ENCODE measurements around the gene MOB2. TPM values are rescaled to one million over a fixed set of nuclear protein-coding genes. Genes with fewer than 3 reads are reported as not detected.
A peak's percentile ranks its signal among the peaks of the same experiment; 100 is the strongest.

MOB2 gene
- total and polyA plus RNA-seq, 11 donors = 27.4 to 61.1 (median 44.7) TPM

GRCh38 chr11:1422981-1423380 is 63.6 kb downstream of the MOB2 start:
- DNase-seq (no peak), ATAC-seq (no peak)
- intact Hi-C loops (cut with DNase I) = no loop called here
- H3K4me3 ChIP-seq = no peak overlapping the region
- no peaks in the 10 kb centered on the region for H3K4me1 ChIP-seq
- H3K27ac ChIP-seq = no peak overlapping the region
- no peaks in the 10 kb centered on the region for H3K36me3 ChIP-seq
- peaks cover 0 to 8% (median 0%) of the 10 kb centered on the region in 9 donors for H3K27me3 ChIP-seq
- no peak for TF ChIP-seq POLR2A (IDR thresholded peaks at IDR 0.05)
- TF ChIP-seq CTCF (IDR thresholded peaks at IDR 0.05) = no peak
- H3K9me3 ChIP-seq = peaks cover 0 to 22% (median 16%) of the 10 kb centered on the region in 12 donors
- 86 to 90% (median 88%) methylated on average over 6 to 15 of the region's 15 CpGs for WGBS, 4 donors

GRCh38 chr11:1422481-1422880 is 64.1 kb downstream of the MOB2 start:
- intact Hi-C loops (cut with DNase I) = no loop called here
- no peaks in the 10 kb centered on the region for H3K36me3 ChIP-seq
- H3K9me3 ChIP-seq = peaks cover 0 to 27% (median 16%) of the 10 kb centered on the region in 12 donors
- TF ChIP-seq CTCF (IDR thresholded peaks at IDR 0.05) (no peak), POLR2A (IDR thresholded peaks at IDR 0.05) (no peak)
- no peaks in the 10 kb centered on the region for H3K4me1 ChIP-seq
- H3K27ac ChIP-seq = no peak overlapping the region
- DNase-seq = no peak
- ATAC-seq = peak in 2 of 4 donors; percentile 26 to 29
- no peak overlapping the region for H3K4me3 ChIP-seq
- H3K27me3 ChIP-seq = peaks cover 0 to 8% (median 0%) of the 10 kb centered on the region in 9 donors
- WGBS, 4 donors = 45 to 59% (median 47%) methylated on average over 2 to 9 of the region's 9 CpGs

GRCh38 chr11:1421291-1421690 is 65.3 kb downstream of the MOB2 start:
- WGBS, 4 donors = 82 to 96% (median 87%) methylated on average over 7 to 11 of the region's 11 CpGs
- intact Hi-C loops (cut with DNase I) = no loop called here

GRCh38 chr11:1419811-1420210 is 66.8 kb downstream of the MOB2 start:
- ATAC-seq (no peak), DNase-seq (no peak)
- peaks cover 0 to 5% (median 0%) of the 10 kb centered on the region in 9 donors for H3K27me3 ChIP-seq
- 90 to 97% (median 94%) methylated on average over 16 to 17 of the region's 17 CpGs for WGBS, 4 donors
- intact Hi-C loops (cut with DNase I) = no loop called here
- no peaks in the 10 kb centered on the region for H3K4me1 ChIP-seq
- no peak overlapping the region for H3K27ac ChIP-seq
- TF ChIP-seq POLR2A (IDR thresholded peaks at IDR 0.05) (no peak), CTCF (IDR thresholded peaks at IDR 0.05) (no peak)
- no peaks in the 10 kb centered on the region for H3K36me3 ChIP-seq
- peaks cover 0 to 46% (median 26%) of the 10 kb centered on the region in 12 donors for H3K9me3 ChIP-seq
- H3K4me3 ChIP-seq = no peak overlapping the region

More at GRCh38 chr11:1421291-1421690, 65.3 kb downstream of the MOB2 start:
- DNase-seq = no peak
- no peak for TF ChIP-seq CTCF (IDR thresholded peaks at IDR 0.05)
- no peak for TF ChIP-seq POLR2A (IDR thresholded peaks at IDR 0.05)
- Histone ChIP-seq H3K4me3 (no peak overlapping the region), H3K27ac (no peak overlapping the region), H3K36me3 (no peaks in the 10 kb centered on the region), H3K9me3 (peaks cover 0 to 39% (median 26%) of the 10 kb centered on the region in 12 donors), H3K27me3 (peaks cover 0 to 8% (median 0%) of the 10 kb centered on the region in 9 donors), H3K4me1 (no peaks in the 10 kb centered on the region)
- ATAC-seq = no peak

Other genes starting within 250 kb of the MOB2 start
- gene TOLLIP, start 177.1 kb downstream of the MOB2 start, total RNA-seq = 10 to 100 TPM; 36.9 to 57.2 (median 44.9) TPM
- 10 to 100 TPM; 27.4 to 49.6 TPM for gene TOLLIP, start 177.1 kb downstream of the MOB2 start, polyA plus RNA-seq
- under 1 TPM in 8 of 9 donors, not detected in 1; 0.16 to 0.85 (median 0.61) TPM for gene BRSK2, start 96.8 kb downstream of the MOB2 start, total RNA-seq
- 1 to 10 TPM in 1 of 2 donors, under 1 TPM in 1; 0.26 to 1.3 TPM for gene BRSK2, start 96.8 kb downstream of the MOB2 start, polyA plus RNA-seq
- 10 to 100 TPM in 8 of 9 donors, 1 to 10 TPM in 1; 9.8 to 29.9 (median 17.1) TPM for gene DUSP8, start 85.5 kb upstream of the MOB2 start, total RNA-seq
- 10 to 100 TPM; 10.9 to 12.8 TPM for gene DUSP8, start 85.5 kb upstream of the MOB2 start, polyA plus RNA-seq
- not detected for gene KRTAP5-1, start 98.5 kb upstream of the MOB2 start, total RNA-seq
- gene KRTAP5-1, start 98.5 kb upstream of the MOB2 start, polyA plus RNA-seq = not detected
- gene KRTAP5-2, start 111.5 kb upstream of the MOB2 start, total RNA-seq = not detected
- not detected for gene KRTAP5-2, start 111.5 kb upstream of the MOB2 start, polyA plus RNA-seq
- not detected for gene KRTAP5-3, start 121.7 kb upstream of the MOB2 start, total RNA-seq
- not detected for gene KRTAP5-3, start 121.7 kb upstream of the MOB2 start, polyA plus RNA-seq
- gene KRTAP5-4, start 135.4 kb upstream of the MOB2 start, total RNA-seq = not detected
- not detected for gene KRTAP5-4, start 135.4 kb upstream of the MOB2 start, polyA plus RNA-seq
- not detected for gene KRTAP5-5, start 143.0 kb upstream of the MOB2 start, total RNA-seq
- not detected for gene KRTAP5-5, start 143.0 kb upstream of the MOB2 start, polyA plus RNA-seq
- not detected for gene KRTAP5-6, start 210.4 kb upstream of the MOB2 start, total RNA-seq
- not detected for gene KRTAP5-6, start 210.4 kb upstream of the MOB2 start, polyA plus RNA-seq